ENCODE data around the gene ARHGAP26. TPM values are rescaled to one million over a fixed set of nuclear protein-coding genes. Genes with fewer than 3 reads are reported as not detected.

Gene ARHGAP26
- total and polyA plus RNA-seq, 5 donors: 13.2 to 56.9 (median 47.0) TPM

DNA sequence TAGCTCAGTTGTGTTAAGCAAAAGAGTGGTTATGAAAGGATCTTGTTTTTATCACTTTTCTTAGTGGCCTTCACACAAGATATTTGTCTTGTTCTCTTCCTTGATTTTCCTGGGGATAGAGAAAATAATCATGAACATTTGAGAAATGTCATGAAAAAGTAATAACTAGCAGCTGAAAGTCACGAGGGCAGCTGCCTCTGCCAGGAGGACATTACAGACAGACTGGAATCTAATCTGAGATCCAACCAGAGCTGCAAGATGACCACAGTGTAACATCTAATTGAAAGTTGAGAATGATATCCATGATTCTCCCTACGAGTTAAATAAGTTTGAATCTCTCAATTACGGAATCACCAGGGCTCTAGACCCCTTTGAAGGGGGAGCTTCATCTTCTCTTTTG lies 274.9 kb downstream of the ARHGAP26 start:
- intact Hi-C loops (cut with DNase I): no loop called here
- DNase-seq (no peak), ATAC-seq (no peak)
- H3K27me3 ChIP-seq (ENCODE audit: control insufficient read depth, insufficient read depth): no peaks in the 10 kb centered on the region
- H3K4me1 ChIP-seq (ENCODE audit: control insufficient read depth, insufficient read depth, low read length): peaks cover 5% of the 10 kb centered on the region
- no peaks in the 10 kb centered on the region for H3K9me3 ChIP-seq (ENCODE audit: control insufficient read depth, low read length)
- no peak overlapping the region for H3K4me3 ChIP-seq (ENCODE audit: low read length)
- 82% methylated on average over 3 of the region's 3 CpGs for WGBS
- H3K27ac ChIP-seq (ENCODE audit: low read length): no peak overlapping the region

DNA sequence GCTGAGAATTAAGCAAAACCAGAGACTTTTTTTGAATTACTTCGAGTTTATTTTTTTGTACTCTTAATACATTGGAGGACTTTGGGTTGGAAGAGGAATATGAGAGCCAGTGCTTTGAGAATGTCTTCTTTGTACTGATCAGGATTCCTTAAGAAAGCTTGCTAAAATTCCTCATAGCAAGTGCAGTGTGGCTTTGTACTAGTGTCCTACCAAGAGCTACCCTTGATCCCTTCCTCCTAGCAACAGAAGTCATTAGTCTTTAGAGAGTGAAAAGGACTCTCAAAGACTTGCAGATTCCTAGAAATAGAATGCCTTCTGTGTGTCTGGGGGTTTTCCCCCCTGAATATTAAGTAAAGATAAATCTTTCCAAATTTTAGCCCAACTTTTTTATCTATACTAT lies 276.1 kb downstream of the ARHGAP26 start:
- no peak for DNase-seq
- H3K27me3 ChIP-seq (ENCODE audit: control insufficient read depth, insufficient read depth): no peaks in the 10 kb centered on the region
- H3K27ac ChIP-seq (ENCODE audit: low read length): no peak overlapping the region
- ATAC-seq: no peak
- H3K9me3 ChIP-seq (ENCODE audit: control insufficient read depth, low read length): no peaks in the 10 kb centered on the region
- WGBS: 92% methylated on average over 1 of the region's 1 CpG
- H3K4me3 ChIP-seq (ENCODE audit: low read length): no peak overlapping the region
- peaks cover 8% of the 10 kb centered on the region for H3K4me1 ChIP-seq (ENCODE audit: control insufficient read depth, insufficient read depth, low read length)
- intact Hi-C loops (cut with DNase I): no loop called here

DNA sequence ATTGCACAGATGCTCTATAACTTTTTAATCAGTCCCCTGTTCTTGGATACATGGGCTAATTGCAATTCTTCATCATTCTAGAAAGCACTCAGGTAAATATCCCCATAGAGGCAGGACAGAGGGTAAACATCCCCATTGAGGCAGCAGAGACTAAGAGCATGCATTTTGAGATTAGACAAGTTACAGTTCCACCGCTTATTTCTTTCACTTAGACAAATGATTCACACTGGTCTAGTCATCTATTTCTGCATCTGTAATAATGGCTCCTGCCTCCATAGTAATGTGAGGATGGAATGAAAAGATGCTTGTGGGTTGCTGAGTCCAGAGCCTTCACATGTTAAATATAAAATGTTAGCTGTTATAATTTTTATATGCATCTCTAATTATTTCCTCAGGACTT lies 276.9 kb downstream of the ARHGAP26 start:
- 89% methylated on average over 1 of the region's 1 CpG for WGBS
- ATAC-seq (no peak), DNase-seq (no peak)
- intact Hi-C loops (cut with DNase I): no loop called here
- Histone ChIP-seq H3K9me3 (ENCODE audit: control insufficient read depth, low read length) (no peaks in the 10 kb centered on the region), H3K4me1 (ENCODE audit: control insufficient read depth, insufficient read depth, low read length) (peaks cover 2% of the 10 kb centered on the region), H3K27ac (ENCODE audit: low read length) (no peak overlapping the region), H3K27me3 (ENCODE audit: control insufficient read depth, insufficient read depth) (no peaks in the 10 kb centered on the region), H3K4me3 (ENCODE audit: low read length) (no peak overlapping the region)

DNA sequence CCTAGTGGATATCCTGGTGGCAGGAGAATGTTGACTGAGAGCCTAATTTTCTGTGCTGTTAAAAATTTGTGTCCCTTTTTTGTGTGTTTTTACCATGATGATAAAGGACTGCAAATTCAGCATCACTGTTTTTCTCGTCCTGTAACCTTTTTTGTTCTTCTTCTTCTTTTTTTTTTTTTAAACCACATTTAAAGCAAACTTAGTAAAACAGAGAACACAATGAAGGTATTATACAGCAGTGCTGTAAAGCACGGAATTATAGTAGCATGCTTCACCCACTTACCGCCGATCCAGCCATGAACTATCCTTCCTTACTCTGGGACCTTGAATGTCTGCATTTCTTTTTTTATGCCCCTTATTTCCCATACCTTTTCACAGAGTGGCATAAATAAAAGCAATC lies 280.0 kb downstream of the ARHGAP26 start:
- H3K4me3 ChIP-seq (ENCODE audit: low read length): no peak overlapping the region
- peaks cover 6% of the 10 kb centered on the region for H3K4me1 ChIP-seq (ENCODE audit: control insufficient read depth, insufficient read depth, low read length)
- H3K27me3 ChIP-seq (ENCODE audit: control insufficient read depth, insufficient read depth): no peaks in the 10 kb centered on the region
- no peaks in the 10 kb centered on the region for H3K9me3 ChIP-seq (ENCODE audit: control insufficient read depth, low read length)
- no peak overlapping the region for H3K27ac ChIP-seq (ENCODE audit: low read length)
- ATAC-seq (no peak), DNase-seq (no peak)
- WGBS: 97% methylated on average over 4 of the region's 4 CpGs
- intact Hi-C loops (cut with DNase I): no loop called here

DNA sequence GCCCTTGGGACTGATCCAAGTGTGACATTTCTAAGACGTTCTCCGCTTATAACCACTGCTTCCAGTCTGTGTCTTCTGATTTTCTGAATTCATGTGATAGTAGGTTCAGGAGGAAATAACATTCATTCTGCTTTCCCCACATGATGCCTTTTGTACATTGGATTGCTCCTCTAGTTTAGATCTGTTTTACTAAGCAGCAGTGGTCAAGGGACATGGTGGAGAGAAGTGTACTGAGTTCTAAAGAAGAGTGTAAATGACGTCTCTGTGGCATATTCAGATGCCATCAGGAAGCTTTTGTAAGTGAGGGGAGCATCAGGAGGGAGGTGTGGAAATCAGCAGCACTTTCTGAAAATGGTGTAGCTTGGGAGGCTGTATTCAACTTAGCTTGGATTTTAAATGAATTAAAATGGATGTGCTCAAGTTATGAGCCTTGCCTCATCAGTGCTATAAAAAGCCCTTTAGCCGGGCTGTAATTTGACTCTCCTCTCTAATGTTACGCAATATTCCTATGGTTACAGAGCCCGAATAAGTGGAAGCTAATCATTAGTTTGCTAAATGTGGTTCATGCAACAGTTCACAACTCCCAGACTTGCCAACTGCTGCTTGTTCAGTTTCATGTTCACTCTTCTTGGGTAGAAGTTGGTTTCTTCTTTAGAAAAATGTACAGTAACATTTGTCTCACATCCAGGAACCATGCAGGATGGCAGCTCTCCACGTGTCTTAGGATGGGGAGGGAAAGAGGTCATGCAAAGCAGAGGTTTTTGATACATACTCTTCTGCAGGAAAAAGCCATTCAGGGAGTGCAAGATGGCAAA lies 281.3 kb downstream of the ARHGAP26 start:
- ATAC-seq (peak; percentile 94 to 95), DNase-seq (no peak)
- Histone ChIP-seq H3K27me3 (ENCODE audit: control insufficient read depth, insufficient read depth) (no peaks in the 10 kb centered on the region), H3K4me3 (ENCODE audit: low read length) (no peak overlapping the region), H3K4me1 (ENCODE audit: control insufficient read depth, insufficient read depth, low read length) (peaks cover 6% of the 10 kb centered on the region), H3K27ac (ENCODE audit: low read length) (peak overlapping the region; percentile 99), H3K9me3 (ENCODE audit: control insufficient read depth, low read length) (no peaks in the 10 kb centered on the region)
- WGBS: 29% methylated on average over 7 of the region's 7 CpGs
- intact Hi-C loops (cut with DNase I): no loop called here

DNA sequence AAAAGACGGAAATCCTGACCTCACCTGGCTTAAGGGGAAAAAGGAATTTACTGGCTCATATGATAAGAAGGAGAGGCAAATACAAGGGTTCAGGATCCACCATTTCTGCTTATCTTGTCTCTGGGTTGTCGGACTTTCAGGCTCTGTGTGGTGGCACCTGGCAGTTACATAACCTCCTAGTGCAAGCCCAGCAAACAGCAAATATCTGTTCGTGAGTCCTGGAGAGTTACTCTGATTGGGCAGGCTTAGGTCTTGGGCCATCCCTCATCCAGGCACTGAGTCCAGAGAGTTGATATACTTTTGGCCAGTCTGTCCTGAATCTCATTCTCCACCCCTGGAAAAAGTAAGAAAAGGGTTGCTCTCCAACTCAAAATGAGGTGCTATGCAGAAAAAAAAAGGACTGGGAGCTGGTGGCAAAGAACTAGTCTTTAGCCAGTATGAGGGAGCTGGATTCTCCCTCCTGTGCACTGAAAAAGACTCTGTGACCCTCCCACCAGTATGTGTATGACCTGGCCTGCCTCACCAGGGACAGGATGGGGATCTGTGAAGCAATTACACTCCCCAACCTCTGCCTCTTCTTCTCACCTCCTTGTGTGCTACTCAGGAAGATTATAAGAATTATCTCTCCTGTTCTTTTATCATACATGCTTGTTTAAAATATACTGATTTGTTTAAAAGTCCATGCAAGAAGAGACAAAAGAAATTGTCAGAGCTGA lies 282.9 kb downstream of the ARHGAP26 start:
- Histone ChIP-seq H3K4me3 (ENCODE audit: low read length) (no peak overlapping the region), H3K27me3 (ENCODE audit: control insufficient read depth, insufficient read depth) (no peaks in the 10 kb centered on the region), H3K9me3 (ENCODE audit: control insufficient read depth, low read length) (no peaks in the 10 kb centered on the region), H3K4me1 (ENCODE audit: control insufficient read depth, insufficient read depth, low read length) (peaks cover 8% of the 10 kb centered on the region), H3K27ac (ENCODE audit: low read length) (peak overlapping the region; percentile 80)
- DNase-seq (no peak), ATAC-seq (no peak)
- intact Hi-C loops (cut with DNase I): no loop called here
- 66% methylated on average over 3 of the region's 3 CpGs for WGBS

DNA sequence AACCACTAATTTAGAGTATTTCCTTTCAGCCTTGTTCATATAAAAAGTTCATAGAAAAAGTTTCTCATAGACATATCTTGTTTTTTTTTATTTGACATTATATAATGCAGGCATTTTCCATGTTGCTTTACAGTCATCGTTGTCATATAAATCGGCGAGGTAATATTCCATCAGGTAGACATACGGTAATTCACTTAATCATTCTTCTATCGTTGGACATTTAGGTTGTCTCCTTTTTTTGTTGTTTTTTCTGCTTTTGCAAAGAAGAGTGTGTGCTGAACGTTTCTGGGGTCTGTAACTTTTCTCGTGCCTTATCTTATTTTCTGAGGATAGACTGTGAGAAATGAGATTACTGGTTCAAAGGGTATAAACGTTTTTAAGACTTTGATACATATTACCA lies 283.6 kb downstream of the ARHGAP26 start:
- Histone ChIP-seq H3K27ac (ENCODE audit: low read length) (no peak overlapping the region), H3K9me3 (ENCODE audit: control insufficient read depth, low read length) (no peaks in the 10 kb centered on the region), H3K4me1 (ENCODE audit: control insufficient read depth, insufficient read depth, low read length) (peaks cover 8% of the 10 kb centered on the region), H3K27me3 (ENCODE audit: control insufficient read depth, insufficient read depth) (no peaks in the 10 kb centered on the region), H3K4me3 (ENCODE audit: low read length) (no peak overlapping the region)
- intact Hi-C loops (cut with DNase I): no loop called here
- ATAC-seq (no peak), DNase-seq (no peak)
- WGBS: 72% methylated on average over 8 of the region's 8 CpGs

DNA sequence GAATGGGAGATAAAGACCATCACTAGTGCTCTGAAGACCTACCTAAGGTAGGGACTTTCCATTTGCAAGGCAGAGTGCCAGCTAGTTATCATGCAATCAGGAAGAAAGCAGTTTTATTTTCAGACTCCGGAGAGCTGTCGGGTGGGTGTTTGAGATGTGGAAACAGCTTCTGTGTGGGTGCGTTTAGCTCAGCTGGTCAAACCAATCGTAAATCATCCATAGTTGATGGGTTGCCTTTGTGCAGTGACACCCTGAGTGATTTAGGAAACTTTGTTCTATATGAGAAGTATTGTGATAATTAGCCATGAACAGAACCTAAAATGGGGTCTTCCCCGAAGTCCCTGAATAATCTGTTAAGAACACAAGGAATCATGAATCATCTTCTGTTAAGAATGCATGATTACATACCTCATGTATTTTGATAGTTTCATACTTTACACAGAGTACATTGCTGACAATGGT lies 284.3 kb downstream of the ARHGAP26 start:
- ATAC-seq (no peak), DNase-seq (no peak)
- H3K4me3 ChIP-seq (ENCODE audit: low read length): no peak overlapping the region
- WGBS: 29% methylated on average over 5 of the region's 5 CpGs
- no peaks in the 10 kb centered on the region for H3K9me3 ChIP-seq (ENCODE audit: control insufficient read depth, low read length)
- intact Hi-C loops (cut with DNase I): no loop called here
- H3K4me1 ChIP-seq (ENCODE audit: control insufficient read depth, insufficient read depth, low read length): peaks cover 8% of the 10 kb centered on the region
- no peaks in the 10 kb centered on the region for H3K27me3 ChIP-seq (ENCODE audit: control insufficient read depth, insufficient read depth)
- no peak overlapping the region for H3K27ac ChIP-seq (ENCODE audit: low read length)

DNA sequence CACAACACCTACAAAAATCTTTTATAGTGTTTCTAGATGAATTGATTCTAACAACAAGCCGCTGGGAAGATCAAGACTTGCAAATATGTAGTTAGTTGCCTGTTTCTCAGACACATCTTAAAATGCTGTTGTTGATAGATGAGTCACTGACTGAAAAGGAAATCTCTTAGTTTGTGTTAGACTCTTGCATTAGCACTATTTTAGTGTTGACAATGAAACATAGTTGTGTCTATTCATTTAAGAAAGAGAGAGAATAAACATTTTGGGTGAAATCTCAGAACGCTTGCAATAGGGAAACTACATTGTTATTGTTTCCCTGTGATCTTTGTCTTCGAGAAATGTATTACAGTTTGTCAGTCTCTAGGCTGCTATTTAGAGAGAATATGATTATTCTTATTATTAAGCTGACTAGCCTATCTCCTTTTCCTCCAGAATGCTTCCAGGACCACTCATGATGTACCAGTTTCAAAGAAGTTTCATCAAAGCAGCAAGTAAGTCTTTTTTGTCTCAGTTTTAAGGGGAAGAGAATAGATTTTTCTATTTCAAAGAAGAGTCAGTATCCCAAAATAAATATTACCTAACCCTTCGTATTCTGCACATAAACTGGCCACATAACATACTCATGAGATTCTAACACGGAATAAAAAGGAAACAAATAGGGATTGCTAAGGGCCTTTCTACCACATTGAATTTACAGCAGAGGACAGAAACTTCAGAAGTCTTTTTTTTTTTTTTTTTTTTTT lies 285.6 kb downstream of the ARHGAP26 start:
- H3K27ac ChIP-seq (ENCODE audit: low read length): no peak overlapping the region

DNA sequence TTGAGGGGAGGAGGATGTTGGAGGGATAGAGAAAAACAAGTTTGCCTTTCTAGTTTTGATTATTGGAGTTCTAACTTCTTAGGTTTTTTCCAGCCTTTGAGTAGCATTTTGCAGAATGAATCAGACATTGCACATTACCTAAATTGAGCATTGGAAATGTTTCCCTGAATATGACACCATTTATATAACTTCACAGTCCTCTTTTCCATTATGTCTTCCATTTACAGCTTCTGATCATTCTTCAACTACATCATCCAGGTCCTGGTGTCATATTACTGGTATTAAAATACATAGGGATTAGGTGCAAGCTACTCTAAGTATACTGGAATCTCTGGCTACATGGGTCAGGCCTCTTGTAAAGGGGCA lies 286.1 kb downstream of the ARHGAP26 start:
- Histone ChIP-seq H3K27ac (ENCODE audit: low read length) (no peak overlapping the region), H3K4me1 (ENCODE audit: control insufficient read depth, insufficient read depth, low read length) (peaks cover 5% of the 10 kb centered on the region), H3K9me3 (ENCODE audit: control insufficient read depth, low read length) (no peaks in the 10 kb centered on the region), H3K27me3 (ENCODE audit: control insufficient read depth, insufficient read depth) (no peaks in the 10 kb centered on the region), H3K4me3 (ENCODE audit: low read length) (no peak overlapping the region)
- DNase-seq (no peak), ATAC-seq (no peak)
- intact Hi-C loops (cut with DNase I): no loop called here

More for the DNA sequence above, 285.6 kb downstream of the ARHGAP26 start:
- no peak overlapping the region for H3K4me3 ChIP-seq (ENCODE audit: low read length)
- H3K4me1 ChIP-seq (ENCODE audit: control insufficient read depth, insufficient read depth, low read length): peaks cover 5% of the 10 kb centered on the region
- intact Hi-C loops (cut with DNase I): no loop called here
- no peaks in the 10 kb centered on the region for H3K9me3 ChIP-seq (ENCODE audit: control insufficient read depth, low read length)
- DNase-seq: no peak
- no peaks in the 10 kb centered on the region for H3K27me3 ChIP-seq (ENCODE audit: control insufficient read depth, insufficient read depth)
- ATAC-seq: no peak
- 75% methylated on average over 5 of the region's 5 CpGs for WGBS
